H1 (cell line): ENCODE measurements around the gene MUC13. TPM values are rescaled to one million over a fixed set of nuclear protein-coding genes. Genes with fewer than 3 reads are reported as not detected.

Source experiments
- BACH1 ChIP-seq: IDR thresholded peaks from 2 replicates; pipeline ENCODE4 v1.6.1; 2012; ENCODE audit warnings: low read length, improper control_type of control experiment
- BRCA1 ChIP-seq: IDR thresholded peaks from 2 replicates; pipeline ENCODE4 v1.6.1; 2012; ENCODE audit warnings: low read depth, low read length, improper control_type of control experiment
- CHD2 ChIP-seq: IDR thresholded peaks from 2 replicates; pipeline ENCODE4 v1.6.1; 2012; ENCODE audit warnings: low read length, improper control_type of control experiment
- NANOG ChIP-seq: IDR thresholded peaks from 2 replicates; pipeline ENCODE4 v1.6.1; 2011; ENCODE audit warnings: low read length, low read depth, mild to moderate bottlenecking, inconsistent platforms; ENCODE audit not compliant: insufficient read depth, poor library complexity, severe bottlenecking
- RBBP5 ChIP-seq: IDR thresholded peaks from 2 replicates; pipeline ENCODE4 v1.7.1; 2012; ENCODE audit warnings: low read depth, mild to moderate bottlenecking, inconsistent platforms, low read length, moderate library complexity, borderline replicate concordance
- polyA plus RNA-seq, 7 experiments: library from polyadenylated mRNA; depleted of rRNA in 3 of 7; stranded (reverse) in 5 of 7; unstranded in 2 of 7; fragments of >200 nt in 5 of 7; fragments of 200-250 nt in 2 of 7; gene quantifications; 1 replicate in 5 of 7; 2 replicates in 1 of 7; 4 replicates in 1 of 7; pipeline versions ENCODE4 v1.2.1 to v1.2.3, GENCODE V29; 2011 to 2013; ENCODE audit warnings: missing spikeins in 2 of 7, mixed read lengths in 2 of 7
- total RNA-seq: library from RNA; stranded (reverse); fragmentation: NEBNext Ultra II Directional; extraction: Animal tissue kit (Norgen Biotek cat#: 25700); gene quantifications from 2 replicates; pipeline ENCODE4 v1.2.1, GENCODE V29; 2021

Gene MUC13
- total and polyA plus RNA-seq, 2 of the 8 experiments (the other 6 are each of a cell fraction or from before 2014, with no cell fraction given): not detected

- no peak for TF ChIP-seq BRCA1
- TF ChIP-seq RBBP5: no peak
- no peak for TF ChIP-seq BACH1
- TF ChIP-seq NANOG: no peak
- TF ChIP-seq CHD2: no peak
- TF ChIP-seq, all 59 proteins: peak for 0
Observed at GRCh38 chr3:124895756-124896155, 38.8 kb downstream of the MUC13 start (continued).
